ENCODE results near the gene CAPN8.

The CAPN8 gene

GRCh38 chr1:223652436-223652941 lies 13.0 kb downstream of the CAPN8 start:
- DNase-seq: no peak

GRCh38 chr1:223651291-223651991 lies 14.1 kb downstream of the CAPN8 start:
- DNase-seq: no peak

GRCh38 chr1:223650465-223650864 lies 15.0 kb downstream of the CAPN8 start:
- no peak for DNase-seq

- no peak for DNase-seq
These were observed 16.3 kb downstream of the CAPN8 start for GRCh38 chr1:223649222-223649621.

- DNase-seq: no peak
These were observed 18.3 kb downstream of the CAPN8 start for GRCh38 chr1:223647249-223647648.

- DNase-seq: no peak
These were observed 19.6 kb downstream of the CAPN8 start for GRCh38 chr1:223645903-223646302.

GRCh38 chr1:223642237-223642636 lies 23.3 kb downstream of the CAPN8 start:
- DNase-seq: no peak

GRCh38 chr1:223641523-223642039 lies 23.9 kb downstream of the CAPN8 start:
- DNase-seq: no peak

GRCh38 chr1:223639331-223639749 lies 26.2 kb downstream of the CAPN8 start:
- no peak for DNase-seq

- no peak for DNase-seq
These were observed 30.3 kb downstream of the CAPN8 start for GRCh38 chr1:223635236-223635635.

- no peak for DNase-seq
These were observed 31.1 kb downstream of the CAPN8 start for GRCh38 chr1:223634423-223634822.

- no peak for DNase-seq
These were observed 33.5 kb downstream of the CAPN8 start for GRCh38 chr1:223631956-223632355.

- DNase-seq: no peak
These were observed 34.0 kb downstream of the CAPN8 start for GRCh38 chr1:223631473-223631872.

- no peak for DNase-seq
These were observed 36.4 kb downstream of the CAPN8 start for GRCh38 chr1:223629126-223629457.

GRCh38 chr1:223628233-223629125 lies 37.0 kb downstream of the CAPN8 start:
- peak; percentile 47 for DNase-seq

- no peak for DNase-seq
These were observed 43.2 kb downstream of the CAPN8 start for GRCh38 chr1:223622132-223622842.

GRCh38 chr1:223621312-223621734 lies 44.2 kb downstream of the CAPN8 start:
- no peak for DNase-seq

- DNase-seq: no peak
These were observed 45.1 kb downstream of the CAPN8 start for GRCh38 chr1:223620297-223620897.

- no peak for DNase-seq
These were observed 46.8 kb downstream of the CAPN8 start for GRCh38 chr1:223618680-223619079.

- DNase-seq: no peak
These were observed 48.0 kb downstream of the CAPN8 start for GRCh38 chr1:223617323-223618070.

GRCh38 chr1:223616586-223616985 lies 48.9 kb downstream of the CAPN8 start:
- DNase-seq: no peak

GRCh38 chr1:223611936-223612335 lies 53.6 kb downstream of the CAPN8 start:
- DNase-seq: no peak

Data from NCI-H446 treated with DMSO at 0.1 percent for 48 hours (cell line).